Uterus (tissue), 4 donors: ENCODE results near the gene NUCKS1. TPM values are rescaled to one million over a fixed set of nuclear protein-coding genes. Genes with fewer than 3 reads are reported as not detected.

Experiments used
- DNase-seq, 2 donors: peaks; one replicate each; pipeline ENCODE4 v3.0.0-alpha.2; 2019 to 2020
- H3K27ac ChIP-seq, 2 donors: fragments of 200-600 bp; sonication (generic); 1 replicate in 1 of 2; 2 replicates in 1 of 2; pipeline ENCODE4 v1.5.1; 2016 to 2018
- H3K27me3 ChIP-seq, 2 donors: fragments of 200-600 bp; sonication (generic); one replicate each; pipeline ENCODE4 v1.5.1; 2018 to 2019; ENCODE audit warnings: control low read depth in 1 of 2
- H3K36me3 ChIP-seq, 2 donors: fragments of 200-600 bp; sonication (generic); one replicate each; pipeline ENCODE4 v1.5.1; 2019; ENCODE audit warnings: control low read depth in 1 of 2
- H3K4me1 ChIP-seq, 2 donors: fragments of 200-600 bp; sonication (generic); one replicate each; pipeline ENCODE4 v1.5.1; 2018 to 2019; ENCODE audit warnings: control low read depth in 1 of 2
- H3K4me3 ChIP-seq, 2 donors: fragments of 200-600 bp; sonication (generic); 1 replicate in 1 of 2; 2 replicates in 1 of 2; pipeline ENCODE4 v1.5.1; 2018 to 2019; ENCODE audit warnings: mild to moderate bottlenecking in 1 of 2
- H3K9me3 ChIP-seq, 2 donors: fragments of 200-600 bp; sonication (generic); one replicate each; pipeline ENCODE4 v1.5.1; 2019; ENCODE audit warnings: control low read depth in 1 of 2
- CTCF ChIP-seq, 4 experiments: fragments of 200-600 bp in 2 of 4; fragments of 450-650 bp in 2 of 4; sonication (generic) in 2 of 4; IDR thresholded peaks; one replicate each; pipeline ENCODE4 v1.5.1; 2016 to 2019; ENCODE audit warnings: antibody characterized with exemption in 4 of 4, mild to moderate bottlenecking in 2 of 4, moderate library complexity in 1 of 4
- POLR2A ChIP-seq, 2 donors: fragments of 450-650 bp; IDR thresholded peaks; one replicate each; pipeline ENCODE4 v1.6.1; 2016; ENCODE audit warnings: antibody characterized with exemption in 2 of 2, mild to moderate bottlenecking in 1 of 2, moderate library complexity in 1 of 2
- intact Hi-C: fragments of 100-400 bp; cut with DNase I; formaldehyde crosslinking; loops from one replicate; pipeline ENCODE4 v1.15.1; 2023; ENCODE audit warnings: low total_unique reads
- total RNA-seq, 4 donors: library from RNA; depleted of rRNA in 3 of 4; stranded (reverse); fragments of >200 nt in 3 of 4; gene quantifications; one replicate each; pipeline versions ENCODE4 v1.1.0 to v1.2.4, GENCODE V29; 2014 to 2023
- donor health status: DM: yes; HTN: yes; CAD: no.

NUCKS1 gene
- total RNA-seq, 4 donors from 2014 or later, result 59.4 to 286 (median 159) TPM

GRCh38 chr1:205690122-205690756 lies 59.7 kb downstream of the NUCKS1 start:
- Histone ChIP-seq H3K9me3 (no peaks in the 10 kb centered on the region), H3K27ac (no peak overlapping the region), H3K4me3 (no peak overlapping the region), H3K4me1 (no peaks in the 10 kb centered on the region), H3K36me3 (no peaks in the 10 kb centered on the region), H3K27me3 (no peaks in the 10 kb centered on the region)
- DNase-seq, result no peak
- TF ChIP-seq CTCF (IDR thresholded peaks at IDR 0.05) (no peak), POLR2A (IDR thresholded peaks at IDR 0.05) (no peak)
- intact Hi-C loops, result no loop called here

GRCh38 chr1:205689479-205689878 lies 60.5 kb downstream of the NUCKS1 start:
- H3K27ac ChIP-seq, result no peak overlapping the region
- no peaks in the 10 kb centered on the region for H3K4me1 ChIP-seq
- H3K4me3 ChIP-seq, result no peak overlapping the region
- TF ChIP-seq CTCF (IDR thresholded peaks at IDR 0.05) (no peak), POLR2A (IDR thresholded peaks at IDR 0.05) (no peak)
- no peak for DNase-seq
- H3K9me3 ChIP-seq, result no peaks in the 10 kb centered on the region
- H3K27me3 ChIP-seq, result no peaks in the 10 kb centered on the region
- H3K36me3 ChIP-seq, result no peaks in the 10 kb centered on the region
- intact Hi-C loops, result no loop called here

GRCh38 chr1:205688171-205689080 lies 61.6 kb downstream of the NUCKS1 start:
- TF ChIP-seq POLR2A (IDR thresholded peaks at IDR 0.05), result no peak
- no peak for TF ChIP-seq CTCF (IDR thresholded peaks at IDR 0.05)
- DNase-seq, result no peak

GRCh38 chr1:205687242-205687641 lies 62.7 kb downstream of the NUCKS1 start:
- Histone ChIP-seq H3K27me3 (no peaks in the 10 kb centered on the region), H3K36me3 (no peaks in the 10 kb centered on the region), H3K27ac (no peak overlapping the region), H3K4me3 (no peak overlapping the region), H3K4me1 (no peaks in the 10 kb centered on the region), H3K9me3 (no peaks in the 10 kb centered on the region)
- no peak for DNase-seq
- intact Hi-C loops, result no loop called here
- TF ChIP-seq POLR2A (IDR thresholded peaks at IDR 0.05) (no peak), CTCF (IDR thresholded peaks at IDR 0.05) (no peak)

More at GRCh38 chr1:205688171-205689080, 61.6 kb downstream of the NUCKS1 start:
- H3K9me3 ChIP-seq, result no peaks in the 10 kb centered on the region
- no peaks in the 10 kb centered on the region for H3K36me3 ChIP-seq
- H3K27ac ChIP-seq, result no peak overlapping the region
- H3K4me3 ChIP-seq, result no peak overlapping the region
- no peaks in the 10 kb centered on the region for H3K4me1 ChIP-seq
- no peaks in the 10 kb centered on the region for H3K27me3 ChIP-seq
- intact Hi-C loops, result no loop called here

- no peak for DNase-seq
- Histone ChIP-seq H3K4me1 (peaks cover 0 to 7% of the 10 kb centered on the region in 2 donors), H3K4me3 (no peak overlapping the region), H3K9me3 (no peaks in the 10 kb centered on the region), H3K27ac (no peak overlapping the region), H3K36me3 (no peaks in the 10 kb centered on the region), H3K27me3 (no peaks in the 10 kb centered on the region)
- intact Hi-C loops, result no loop called here
- no peak for TF ChIP-seq CTCF (IDR thresholded peaks at IDR 0.05)
- TF ChIP-seq POLR2A (IDR thresholded peaks at IDR 0.05), result no peak
Measured at GRCh38 chr1:205681364-205681763, 68.6 kb downstream of the NUCKS1 start.
